Adrenal gland (tissue), 12 donors: ENCODE data around the gene MT1X. TPM values are rescaled to one million over a fixed set of nuclear protein-coding genes. Genes with fewer than 3 reads are reported as not detected.

ENCODE experiments used
- DNase-seq, 7 donors: peaks; one replicate each; pipeline ENCODE4 v3.0.0-alpha.2; 2019 to 2020
- H3K27ac ChIP-seq, 5 donors: fragments of 200-600 bp; sonication (generic) in 4 of 5; 1 replicate in 3 of 5; 2 replicates in 2 of 5; pipeline versions ENCODE4 v1.5.1 to v1.8.0; 2016 to 2020; ENCODE audit warnings: mild to moderate bottlenecking in 1 of 5
- H3K27me3 ChIP-seq: fragments of 200-600 bp; 2 replicates; pipeline ENCODE4 v1.8.0; 2021
- H3K36me3 ChIP-seq, 2 donors: fragments of 200-600 bp; replicated peaks in 1 of 2; 1 replicate in 1 of 2; 2 replicates in 1 of 2; pipeline versions ENCODE4 v1.5.1 to v1.8.0; 2018 to 2022
- H3K4me1 ChIP-seq, 2 donors: fragments of 200-600 bp; replicated peaks in 1 of 2; 1 replicate in 1 of 2; 2 replicates in 1 of 2; pipeline versions ENCODE4 v1.5.1 to v1.8.0; 2018 to 2021
- H3K4me3 ChIP-seq, 4 donors: fragments of 200-600 bp; sonication (generic) in 3 of 4; one replicate each; pipeline ENCODE4 v1.5.1; 2016 to 2018
- H3K9me3 ChIP-seq, 3 donors: fragments of 200-600 bp; sonication (generic) in 1 of 3; replicated peaks in 1 of 3; 1 replicate in 2 of 3; 2 replicates in 1 of 3; pipeline versions ENCODE4 v1.5.1 to v1.8.0; 2016 to 2021
- POLR2A ChIP-seq, 2 donors: fragments of 450-650 bp; IDR thresholded peaks; one replicate each; pipeline ENCODE4 v1.6.1; 2017; ENCODE audit warnings: antibody characterized with exemption in 2 of 2, mild to moderate bottlenecking in 2 of 2, moderate library complexity in 1 of 2
- WGBS, 4 donors: extraction: QIAGEN DNeasy Blood & Tissue Kit in 2 of 4; methylation state at CpG; one replicate each; pipeline versions ENCODE4 v1.1.5 to v1.1.7; 2013 to 2017; 5-methylcytosine and 5-hydroxymethylcytosine counted together
- intact Hi-C, 2 donors: fragments of 100-400 bp; cut with DNase I; formaldehyde crosslinking; loops; one replicate each; pipeline versions ENCODE4 v1.14.1 to v1.15.0; 2022 to 2023
- polyA plus RNA-seq, 3 donors: library from polyadenylated mRNA; stranded (reverse); fragments of 200-250 nt in 2 of 3; fragments of 350-450 nt in 1 of 3; fragmentation: Illumina TruSeq in 1 of 3; extraction: RNeasy Lipid Tissue Mini Kit (QIAGEN cat#74804) in 1 of 3; gene quantifications; one replicate each; pipeline ENCODE4 v1.2.3, GENCODE V29; 2013 to 2014
- total RNA-seq, 9 donors: library from RNA; depleted of rRNA in 4 of 9; stranded (reverse); fragments of >200 nt in 4 of 9; fragments of 120-200 nt in 1 of 9; fragmentation: NEBNext Ultra II Directional in 1 of 9; extraction: Animal tissue kit (Norgen Biotek cat#: 25700) in 1 of 9; gene quantifications; one replicate each; pipeline versions ENCODE4 v1.1.0 to v1.2.4, GENCODE V29; 2013 to 2023
- TF ChIP-seq, protein P1 (sequence below), 6 experiments: fragments of 450-650 bp in 4 of 6; fragments of 200-600 bp in 2 of 6; sonication (generic) in 1 of 6; IDR thresholded peaks; 1 replicate in 5 of 6; 2 replicates in 1 of 6; pipeline versions ENCODE4 v1.5.1 to v1.8.0; 2016 to 2021; ENCODE audit warnings: antibody characterized with exemption in 6 of 6, mild to moderate bottlenecking in 2 of 6, moderate library complexity in 1 of 6
- donor health status: healthy with polysubstance abuse.
- donor health status: Bipolar disorder and iron deficiency.
- donor health status: DM: yes; HTN: yes; CAD: no.
- donor health status: DM: no; HTN: no; CAD: no.
- donor health status: DM: no; HTN: no; CAD: no.
- donor health status: DM: yes; HTN: yes; CAD: no.

Gene MT1X
- total and polyA plus RNA-seq, 12 donors = 29.4 to 438 (median 99.1) TPM

DNA sequence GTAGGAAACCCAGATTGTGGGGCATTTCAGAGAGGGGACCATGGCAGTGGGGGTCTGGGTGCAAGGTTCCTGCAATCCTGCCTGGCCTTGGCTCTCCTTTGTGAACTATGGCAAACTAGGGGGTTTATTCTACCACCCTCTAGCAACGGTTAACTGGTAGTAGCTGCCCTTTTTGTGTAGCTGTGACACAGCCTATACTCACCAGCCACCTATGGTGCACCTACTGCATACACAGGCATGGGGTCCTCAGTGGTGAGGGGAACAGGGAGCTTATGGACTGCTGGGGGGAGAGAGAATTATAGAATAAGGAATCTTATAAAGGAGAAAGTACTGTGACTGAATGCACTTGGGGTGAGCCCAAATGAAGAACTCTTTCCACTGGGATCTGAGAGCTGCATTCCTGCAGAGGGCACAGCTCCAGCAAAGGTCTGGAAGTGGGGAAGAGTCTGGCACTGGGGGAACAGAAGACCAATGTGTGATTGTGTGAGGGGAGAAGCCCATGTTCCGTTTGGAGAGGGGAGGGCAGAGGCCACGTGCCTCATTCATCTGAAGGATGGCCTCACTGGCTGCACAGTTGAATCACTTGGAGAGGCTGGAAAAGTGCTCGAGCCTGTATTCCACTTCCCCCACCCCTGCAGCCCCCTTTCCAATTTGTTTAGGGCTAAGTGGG lies 2.1 kb downstream of the MT1X start:
- H3K4me1 ChIP-seq = peaks cover 23 to 26% of the 10 kb centered on the region in 2 donors
- WGBS, 4 donors = 65 to 70% (median 67%) methylated on average over 4 of the region's 4 CpGs
- no peaks in the 10 kb centered on the region for H3K36me3 ChIP-seq
- no peak overlapping the region for H3K4me3 ChIP-seq
- intact Hi-C loops = no loop called here
- no peaks in the 10 kb centered on the region for H3K27me3 ChIP-seq
- peak overlapping the region in 1 of 5 donors; percentile 51 for H3K27ac ChIP-seq
- no peak for TF ChIP-seq POLR2A (IDR thresholded peaks at IDR 0.05)
- TF ChIP-seq, protein P1, sequence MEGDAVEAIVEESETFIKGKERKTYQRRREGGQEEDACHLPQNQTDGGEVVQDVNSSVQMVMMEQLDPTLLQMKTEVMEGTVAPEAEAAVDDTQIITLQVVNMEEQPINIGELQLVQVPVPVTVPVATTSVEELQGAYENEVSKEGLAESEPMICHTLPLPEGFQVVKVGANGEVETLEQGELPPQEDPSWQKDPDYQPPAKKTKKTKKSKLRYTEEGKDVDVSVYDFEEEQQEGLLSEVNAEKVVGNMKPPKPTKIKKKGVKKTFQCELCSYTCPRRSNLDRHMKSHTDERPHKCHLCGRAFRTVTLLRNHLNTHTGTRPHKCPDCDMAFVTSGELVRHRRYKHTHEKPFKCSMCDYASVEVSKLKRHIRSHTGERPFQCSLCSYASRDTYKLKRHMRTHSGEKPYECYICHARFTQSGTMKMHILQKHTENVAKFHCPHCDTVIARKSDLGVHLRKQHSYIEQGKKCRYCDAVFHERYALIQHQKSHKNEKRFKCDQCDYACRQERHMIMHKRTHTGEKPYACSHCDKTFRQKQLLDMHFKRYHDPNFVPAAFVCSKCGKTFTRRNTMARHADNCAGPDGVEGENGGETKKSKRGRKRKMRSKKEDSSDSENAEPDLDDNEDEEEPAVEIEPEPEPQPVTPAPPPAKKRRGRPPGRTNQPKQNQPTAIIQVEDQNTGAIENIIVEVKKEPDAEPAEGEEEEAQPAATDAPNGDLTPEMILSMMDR (IDR thresholded peaks at IDR 0.05) = no peak
- DNase-seq = no peak
- H3K9me3 ChIP-seq = no peaks in the 10 kb centered on the region

DNA sequence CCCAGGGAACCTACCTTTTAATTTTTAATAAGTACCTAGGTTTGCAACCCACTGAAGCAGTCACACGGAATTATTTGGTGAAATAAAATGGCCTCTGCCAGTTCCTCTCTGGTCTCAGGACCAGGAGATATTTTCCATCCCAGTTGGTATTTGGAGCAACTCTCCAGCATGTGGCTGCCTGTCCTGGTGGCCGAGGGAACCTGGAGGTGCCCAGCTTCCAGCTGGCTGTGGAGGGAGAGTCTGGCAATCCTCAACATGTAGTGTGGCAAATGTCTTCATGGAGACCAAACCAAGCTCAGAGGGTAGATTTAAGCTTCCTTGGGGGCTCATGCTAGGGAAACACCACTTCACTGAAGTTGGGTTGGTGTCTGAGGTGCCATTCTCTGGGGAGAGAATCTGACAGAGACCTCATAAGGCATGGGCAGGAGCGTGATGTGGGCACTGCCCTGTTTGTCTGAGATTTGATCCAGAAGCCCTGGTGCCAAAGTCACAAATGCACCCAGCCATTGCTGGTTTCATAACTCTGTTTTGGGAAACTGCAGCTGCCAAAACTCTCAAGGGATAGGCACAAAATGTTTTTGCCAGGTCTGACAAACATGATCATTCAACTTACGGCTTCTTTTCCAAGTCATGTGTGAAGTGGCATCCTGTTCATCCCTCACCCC lies 2.8 kb downstream of the MT1X start:
- Histone ChIP-seq H3K9me3 (no peaks in the 10 kb centered on the region), H3K4me3 (no peak overlapping the region), H3K27me3 (no peaks in the 10 kb centered on the region), H3K36me3 (no peaks in the 10 kb centered on the region), H3K4me1 (peaks cover 23 to 26% of the 10 kb centered on the region in 2 donors), H3K27ac (peak overlapping the region in 1 of 5 donors; percentile 51)
- WGBS, 4 donors = 85 to 95% (median 89%) methylated on average over 3 to 4 of the region's 4 CpGs
- DNase-seq = no peak
- TF ChIP-seq, protein P1 (IDR thresholded peaks at IDR 0.05) = no peak
- TF ChIP-seq POLR2A (IDR thresholded peaks at IDR 0.05) = no peak
- intact Hi-C loops = loop anchor here in 1 of 2 donors (5.0 kb wide), 1 partner anchor 83 kb away; no protein-coding TSS in a partner anchor

DNA sequence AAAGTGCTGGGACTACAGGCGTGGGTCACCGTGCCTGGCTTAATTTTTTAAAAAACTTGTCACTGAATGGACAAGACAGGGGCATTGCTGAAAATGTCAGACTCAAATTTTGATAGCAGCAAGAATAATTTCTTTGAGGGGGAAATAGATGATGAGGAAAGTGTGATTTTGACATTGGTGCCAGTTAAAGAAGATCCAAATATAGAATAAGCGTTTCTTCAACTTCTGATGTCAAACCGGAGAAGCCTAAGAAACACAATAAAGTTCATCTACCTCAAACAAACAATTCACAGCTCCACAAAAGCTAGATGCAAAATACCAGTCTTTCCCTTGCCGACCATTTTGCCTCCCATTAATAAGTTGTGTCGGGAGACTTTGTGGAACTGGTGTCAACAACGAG lies 4.5 kb downstream of the MT1X start:
- no peaks in the 10 kb centered on the region for H3K9me3 ChIP-seq
- H3K27me3 ChIP-seq = no peaks in the 10 kb centered on the region
- DNase-seq = no peak
- intact Hi-C loops = loop anchor here in 1 of 2 donors (5.0 kb wide), 1 partner anchor 84 kb away; no protein-coding TSS in a partner anchor
- H3K36me3 ChIP-seq = no peaks in the 10 kb centered on the region
- TF ChIP-seq, protein P1 (IDR thresholded peaks at IDR 0.05) = no peak
- no peak for TF ChIP-seq POLR2A (IDR thresholded peaks at IDR 0.05)
- H3K4me1 ChIP-seq = peaks cover 15 to 16% of the 10 kb centered on the region in 2 donors
- no peak overlapping the region for H3K27ac ChIP-seq
- WGBS, 4 donors = 89 to 97% (median 93%) methylated on average over 7 of the region's 7 CpGs
- H3K4me3 ChIP-seq = no peak overlapping the region

DNA sequence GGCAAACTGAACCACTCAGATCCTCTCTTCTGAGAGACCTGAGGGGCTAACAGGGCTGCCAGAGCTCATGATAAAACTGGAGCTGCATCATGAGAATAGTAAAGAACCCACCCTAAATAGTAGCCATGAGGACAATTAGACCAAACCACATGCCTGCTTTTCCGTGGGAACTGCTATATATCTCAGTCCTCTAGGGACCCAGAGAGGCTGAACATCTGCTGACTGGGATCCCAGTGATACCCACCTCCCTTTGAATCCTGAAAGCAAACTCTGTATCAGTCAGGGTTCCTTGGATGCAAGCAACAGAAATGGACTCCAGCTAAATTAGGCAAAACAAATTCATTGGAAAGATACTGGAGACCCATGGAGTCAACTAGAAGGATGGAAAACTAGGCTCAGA lies 6.5 kb downstream of the MT1X start:
- 29 to 57% (median 56%) methylated on average over 1 of the region's 1 CpG; no CpG with 5 or more reads in 1 of the 4 donors for WGBS, 4 donors

More for the DNA sequence above, 6.5 kb downstream of the MT1X start:
- TF ChIP-seq POLR2A (IDR thresholded peaks at IDR 0.05) = no peak
- TF ChIP-seq, protein P1 (IDR thresholded peaks at IDR 0.05) = no peak
- DNase-seq = no peak
- Histone ChIP-seq H3K9me3 (no peaks in the 10 kb centered on the region), H3K4me1 (peaks cover 2% of the 10 kb centered on the region in 2 donors), H3K36me3 (no peaks in the 10 kb centered on the region), H3K4me3 (no peak overlapping the region), H3K27me3 (no peaks in the 10 kb centered on the region), H3K27ac (no peak overlapping the region)
- intact Hi-C loops = loop anchor here in 1 of 2 donors (5.0 kb wide), 1 partner anchor 86 kb away; no protein-coding TSS in a partner anchor
